IMR-90 (cell line): ENCODE data around the gene IL18R1. TPM values are rescaled to one million over a fixed set of nuclear protein-coding genes. Genes with fewer than 3 reads are reported as not detected.
A peak's percentile ranks its signal among the peaks of the same experiment; 100 is the strongest.

ENCODE experiments used
- ATAC-seq: fragments of 200-7000 bp; cut with Tn5 transposase; 2 replicates; pipeline ENCODE4 v1.9.1; 2020; ENCODE audit warnings: low read depth, mild to moderate bottlenecking, moderate library complexity
- BruUV-seq: library from RNA; stranded (reverse); fragments of 400-500 nt; replicated peaks from 2 replicates; lab custom pipeline; 2021; lab: Mats Ljungman, UMichigan
- CTCF ChIA-PET: fragments of 300-600 bp; formaldehyde crosslinking; extraction: SDS; loops from one replicate; lab custom pipeline; 2021; ENCODE audit warnings: antibody characterized with exemption; lab: Yijun Ruan, JAX
- POLR2A ChIA-PET: fragments of 300-600 bp; sonication (Branson Sonifier 250); formaldehyde crosslinking; loops from one replicate; lab custom pipeline; 2022; ENCODE audit warnings: antibody characterized with exemption; ENCODE audit not compliant: unreplicated experiment; lab: Charles Lee
- DNase-seq: peaks from one replicate; pipeline ENCODE4 v3.0.0; 2013
- H2AFZ ChIP-seq: replicated peaks from 2 replicates; pipeline ENCODE3; 2013; ENCODE audit warnings: low read length, mild to moderate bottlenecking; ENCODE audit not compliant: poor library complexity
- H2AK5ac ChIP-seq: 2 replicates; pipeline ENCODE4 v1.6.1; 2013; ENCODE audit warnings: low read depth, low read length, inconsistent platforms
- H2AK9ac ChIP-seq: replicated peaks from 2 replicates; pipeline ENCODE3; 2013; ENCODE audit warnings: mild to moderate bottlenecking, low read depth, low read length, moderate library complexity; ENCODE audit not compliant: poor library complexity
- H2BK120ac ChIP-seq: 2 replicates; pipeline ENCODE4 v1.6.1; 2013; ENCODE audit warnings: low read depth, low read length, inconsistent platforms
- H2BK15ac ChIP-seq: 3 replicates; pipeline ENCODE4 v1.6.1; 2013; ENCODE audit warnings: low read depth, low read length, inconsistent platforms
- H2BK20ac ChIP-seq: 2 replicates; pipeline ENCODE4 v1.6.1; 2013; ENCODE audit warnings: low read depth, mild to moderate bottlenecking, inconsistent platforms, low read length, moderate library complexity
- H2BK5ac ChIP-seq: 2 replicates; pipeline ENCODE4 v1.6.1; 2013; ENCODE audit warnings: mild to moderate bottlenecking, low read depth, low read length, inconsistent platforms; ENCODE audit not compliant: poor library complexity, severe bottlenecking
- H3K14ac ChIP-seq: replicated peaks from 2 replicates; pipeline ENCODE4 v1.6.1; 2013; ENCODE audit warnings: low read depth, low read length, inconsistent platforms
- H3K18ac ChIP-seq: 2 replicates; pipeline ENCODE4 v1.6.1; 2013; ENCODE audit warnings: low read depth, low read length, control low read depth
- H3K23ac ChIP-seq: 2 replicates; pipeline ENCODE4 v1.6.1; 2013; ENCODE audit warnings: low read depth, low read length, inconsistent platforms
- H3K27ac ChIP-seq: 2 replicates; pipeline ENCODE4 v1.5.1; 2013; ENCODE audit warnings: mild to moderate bottlenecking, control low read depth, low read length; ENCODE audit not compliant: insufficient read depth
- H3K27me3 ChIP-seq: 2 replicates; pipeline ENCODE4 v1.6.1; 2013; ENCODE audit warnings: low read length; ENCODE audit not compliant: control insufficient read depth, insufficient read depth
- H3K36me3 ChIP-seq: 2 replicates; pipeline ENCODE4 v1.6.1; 2013; ENCODE audit warnings: low read length, mixed read lengths; ENCODE audit not compliant: control insufficient read depth, insufficient read depth
- H3K4ac ChIP-seq: 2 replicates; pipeline ENCODE4 v1.6.1; 2013; ENCODE audit warnings: low read depth, low read length, inconsistent platforms
- H3K4me1 ChIP-seq: 2 replicates; pipeline ENCODE4 v1.6.1; 2013; ENCODE audit warnings: low read length, mixed read lengths; ENCODE audit not compliant: control insufficient read depth, insufficient read depth
- H3K4me2 ChIP-seq: 2 replicates; pipeline ENCODE4 v1.6.1; 2013; ENCODE audit warnings: low read depth, mild to moderate bottlenecking, control low read depth, low read length, moderate library complexity
- H3K4me3 ChIP-seq: 2 replicates; pipeline ENCODE4 v1.5.1; 2013; ENCODE audit warnings: low read depth, mild to moderate bottlenecking, control low read depth, low read length, moderate library complexity; ENCODE audit not compliant: insufficient read depth
- H3K56ac ChIP-seq: 2 replicates; pipeline ENCODE4 v1.6.1; 2013; ENCODE audit warnings: low read length, inconsistent platforms; ENCODE audit not compliant: insufficient read depth; ENCODE audit errors: extremely low read depth
- H3K79me1 ChIP-seq, 2 experiments: 2 replicates each; pipeline ENCODE4 v1.6.1; 2013; ENCODE audit warnings: low read length in 2 of 2, inconsistent platforms in 1 of 2, low read depth in 1 of 2
- H3K9ac ChIP-seq: 2 replicates; pipeline ENCODE4 v1.6.1; 2013; ENCODE audit warnings: low read depth, low read length, control low read depth
- H3K9me1 ChIP-seq: 2 replicates; pipeline ENCODE4 v1.6.1; 2013; ENCODE audit warnings: low read length, inconsistent platforms; ENCODE audit not compliant: insufficient read depth
- H3K9me3 ChIP-seq: 2 replicates; pipeline ENCODE4 v1.6.1; 2013; ENCODE audit warnings: low read length; ENCODE audit not compliant: control insufficient read depth, insufficient read depth
- H4K20me1 ChIP-seq: 2 replicates; pipeline ENCODE4 v1.6.1; 2013; ENCODE audit warnings: low read length, inconsistent platforms; ENCODE audit not compliant: insufficient read depth
- H4K5ac ChIP-seq: 2 replicates; pipeline ENCODE4 v1.6.1; 2013; ENCODE audit warnings: mild to moderate bottlenecking, low read depth, low read length, control low read depth
- H4K8ac ChIP-seq, 2 experiments: 2 replicates each; pipeline ENCODE4 v1.6.1; 2013; ENCODE audit warnings: low read depth in 2 of 2, low read length in 2 of 2, control low read depth in 1 of 2, inconsistent platforms in 1 of 2
- H4K91ac ChIP-seq: 2 replicates; pipeline ENCODE4 v1.6.1; 2013; ENCODE audit warnings: low read depth, low read length, inconsistent platforms; ENCODE audit not compliant: insufficient read depth
- BHLHE40 ChIP-seq: fragments of 150-350 bp; IDR thresholded peaks from 2 replicates; pipeline ENCODE4 v1.6.1; 2016; ENCODE audit warnings: mild to moderate bottlenecking, low read depth, low read length
- CEBPB ChIP-seq: IDR thresholded peaks from 2 replicates; pipeline ENCODE4 v1.6.1; 2012; ENCODE audit warnings: low read depth, low read length, improper control_type of control experiment
- FOS ChIP-seq: fragments of 150-350 bp; IDR thresholded peaks from 2 replicates; pipeline ENCODE4 v1.6.1; 2016; ENCODE audit warnings: low read depth, low read length
- NFE2L2 ChIP-seq: fragments of 150-350 bp; IDR thresholded peaks from 2 replicates; pipeline ENCODE4 v1.6.1; 2016; ENCODE audit warnings: low read depth, mild to moderate bottlenecking, low read length
- POLR2A ChIP-seq: IDR thresholded peaks from 2 replicates; pipeline ENCODE4 v1.6.1; 2012; ENCODE audit warnings: mild to moderate bottlenecking, low read depth, low read length
- SMC3 ChIP-seq: fragments of 150-350 bp; IDR thresholded peaks from 2 replicates; pipeline ENCODE4 v1.6.1; 2016; ENCODE audit warnings: low read depth, mild to moderate bottlenecking, antibody characterized with exemption, low read length, moderate library complexity
- whole genome bisulfite sequencing, 2 experiments: methylation state at CpG; one replicate each; pipeline versions ENCODE4 v1.1.5 to v1.1.7; 2013; ENCODE audit warnings: missing lambda C conversion rate in 2 of 2; ENCODE audit not compliant: insufficient read length in 1 of 2; ENCODE audit errors: extremely low coverage in 2 of 2; 5-methylcytosine and 5-hydroxymethylcytosine counted together
- dilution Hi-C: fragments of 300-500 bp; cut with HindIII; formaldehyde crosslinking; loops from one replicate; pipeline ENCODE4 v1.14.3; 2018; ENCODE audit warnings: low sequenced_read_pairs; ENCODE audit not compliant: unreplicated experiment
- in situ Hi-C: fragments of 300-500 bp; cut with MboI; formaldehyde crosslinking; loops from 3 replicates; pipeline ENCODE4 v1.14.3; 2019; ENCODE audit warnings: low sequenced_read_pairs, inconsistent platforms, mixed read lengths
- intact Hi-C: fragments of 100-400 bp; cut with micrococcal nuclease; formaldehyde crosslinking; loops from 2 replicates; pipeline ENCODE4 v1.10.0; 2022
- polyA plus RNA-seq, 3 experiments: library from polyadenylated mRNA; depleted of rRNA; stranded (reverse); fragments of >200 nt; gene quantifications; 2 replicates each; pipeline ENCODE4 v1.2.3, GENCODE V29; 2012; ENCODE audit warnings: low replicate concordance in 1 of 3
- total RNA-seq: library from RNA; depleted of rRNA; stranded (reverse); fragments of >200 nt; gene quantifications from 2 replicates; pipeline ENCODE4 v1.2.3, GENCODE V29; 2012

IL18R1 gene
- total and polyA plus RNA-seq, 2 of the 4 experiments (the other 2 are of a cell fraction): 0.18 to 0.24 TPM

DNA sequence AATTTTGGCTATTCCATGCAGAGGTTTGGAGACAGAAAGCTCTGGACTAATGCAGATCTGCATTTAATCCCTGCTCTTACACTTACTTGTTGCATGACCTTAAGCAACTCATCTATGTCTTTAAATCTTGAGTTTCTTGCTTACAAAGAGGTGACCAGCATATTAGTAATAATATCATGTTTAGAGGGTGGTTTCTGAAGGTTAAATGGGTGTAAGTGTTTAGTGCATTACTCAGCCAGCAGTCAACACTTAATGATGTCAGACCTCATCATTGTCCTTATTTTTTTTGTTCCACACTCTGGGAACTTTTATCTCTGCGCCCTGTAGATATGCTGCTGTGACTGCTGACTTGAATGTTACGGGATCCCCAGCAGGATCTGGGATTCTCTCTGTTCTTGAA is 42.6 kb upstream of the IL18R1 start:
- ATAC-seq (peak; percentile 83), DNase-seq (peak; percentile 95)
- Histone ChIP-seq H3K9me3 (no peaks in the 10 kb centered on the region), H2AK9ac (no peak overlapping the region), H2BK120ac (peak overlapping the region; percentile 61), H4K91ac (no peak overlapping the region; the same call in 1 of the 2 replicates), H2BK15ac (0 out of 3 replicates have a peak overlapping the region, but pooled peaks have one; percentile 37), H4K8ac (peak overlapping the region in 1 of 2 experiments; percentile 59; a peak in 2 of 4 replicates), H3K4me2 (peak overlapping the region; percentile 44; the same call in 1 of the 2 replicates), H4K20me1 (no peaks in the 10 kb centered on the region), H2BK20ac (peak overlapping the region; percentile 59), H3K79me1 (no peaks in the 10 kb centered on the region), H3K27me3 (peaks cover 2% of the 10 kb centered on the region; the same call in 1 of the 2 replicates), H3K27ac (no peak overlapping the region), H3K36me3 (no peaks in the 10 kb centered on the region), H2AK5ac (no peak overlapping the region), H3K4ac (peak overlapping the region; percentile 65; the same call in 1 of the 2 replicates), H4K5ac (no peak overlapping the region), H3K9me1 (peaks cover 4% of the 10 kb centered on the region), H3K14ac (peak overlapping the region; percentile 77; the same call in 1 of the 2 replicates), H3K4me3 (no peak overlapping the region), H3K18ac (peak overlapping the region; percentile 39; the same call in 1 of the 2 replicates), H3K4me1 (peaks cover 10% of the 10 kb centered on the region), H3K56ac (no peak overlapping the region), H2BK5ac (peak overlapping the region; percentile 28), H3K23ac (no peak overlapping the region), H3K9ac (no peak overlapping the region), H2AFZ (no peak overlapping the region)
- POLR2A ChIA-PET: no interaction called here
- dilution Hi-C loops: no loop called here
- in situ Hi-C loops: no loop called here
- WGBS, 2 experiments: no CpG with 5 or more reads among the region's 2 CpGs
- BruUV-seq: no TSS peak
- CTCF ChIA-PET: no interaction called here
- intact Hi-C loops: no loop called here
- TF ChIP-seq FOS (peak; percentile 57), BHLHE40 (peak; percentile 53), POLR2A (peak; percentile 30; the same call in 1 of the 2 replicates), CEBPB (peak; percentile 80), NFE2L2 (0 out of 2 replicates have a peak, but pooled peaks have one; percentile 12), SMC3 (no peak)
